Pulmonary artery endothelial cell (primary cell): Measurements from ENCODE around the gene BABAM2. TPM values are rescaled to one million over a fixed set of nuclear protein-coding genes. Genes with fewer than 3 reads are reported as not detected.

Experiments
- DNase-seq: peaks from one replicate; pipeline ENCODE4 v3.0.0-alpha.2; 2011; ENCODE audit warnings: low read depth, low spot score
- total RNA-seq: library from RNA; depleted of rRNA; stranded (reverse); fragments of >200 nt; gene quantifications from 2 replicates; pipeline ENCODE4 v1.2.3, GENCODE V29; 2014

The BABAM2 gene
- total RNA-seq, 1 donor from 2014 or later: 12.9 TPM

DNA sequence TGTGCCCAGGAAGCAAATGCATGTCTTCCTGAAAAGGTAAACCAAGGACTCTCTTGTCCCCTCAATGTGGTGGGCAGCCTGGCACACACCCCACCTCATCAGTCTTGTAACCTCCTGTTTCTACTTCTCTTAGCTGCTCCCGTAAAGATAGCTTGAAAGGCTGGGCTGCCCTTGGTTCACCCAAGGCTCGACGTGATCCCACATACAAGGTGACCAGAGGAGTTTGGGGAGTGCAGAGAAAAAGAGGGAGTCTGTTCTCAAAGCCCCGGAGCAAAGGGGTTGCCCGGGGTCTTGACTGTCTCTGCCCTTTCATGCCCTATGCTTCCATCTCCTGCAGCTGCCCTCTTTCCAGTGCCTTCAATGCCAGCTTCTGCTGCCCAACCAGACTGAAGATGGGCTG, 483.8 kb downstream of the BABAM2 start:
- no peak for DNase-seq

DNA sequence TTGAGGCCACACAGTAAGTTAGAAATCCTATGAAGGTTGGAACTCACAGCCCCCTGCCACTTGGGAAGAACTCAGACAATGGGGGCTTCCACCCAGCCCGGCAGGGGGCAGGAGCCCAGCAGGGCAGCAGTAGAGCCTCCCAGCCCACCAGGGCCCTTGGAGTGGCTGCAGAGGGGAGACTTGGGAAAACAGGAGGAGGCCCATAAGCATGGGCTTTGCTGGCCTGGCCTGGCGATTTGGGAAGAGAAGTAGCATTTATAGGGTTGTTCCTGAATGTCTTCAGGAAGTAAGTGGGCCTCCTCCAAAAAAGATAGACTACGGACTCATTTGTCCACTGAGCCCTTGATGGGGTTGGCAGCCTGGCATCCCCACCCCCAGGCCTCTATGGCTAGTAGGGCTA, 484.7 kb downstream of the BABAM2 start:
- no peak for DNase-seq

DNA sequence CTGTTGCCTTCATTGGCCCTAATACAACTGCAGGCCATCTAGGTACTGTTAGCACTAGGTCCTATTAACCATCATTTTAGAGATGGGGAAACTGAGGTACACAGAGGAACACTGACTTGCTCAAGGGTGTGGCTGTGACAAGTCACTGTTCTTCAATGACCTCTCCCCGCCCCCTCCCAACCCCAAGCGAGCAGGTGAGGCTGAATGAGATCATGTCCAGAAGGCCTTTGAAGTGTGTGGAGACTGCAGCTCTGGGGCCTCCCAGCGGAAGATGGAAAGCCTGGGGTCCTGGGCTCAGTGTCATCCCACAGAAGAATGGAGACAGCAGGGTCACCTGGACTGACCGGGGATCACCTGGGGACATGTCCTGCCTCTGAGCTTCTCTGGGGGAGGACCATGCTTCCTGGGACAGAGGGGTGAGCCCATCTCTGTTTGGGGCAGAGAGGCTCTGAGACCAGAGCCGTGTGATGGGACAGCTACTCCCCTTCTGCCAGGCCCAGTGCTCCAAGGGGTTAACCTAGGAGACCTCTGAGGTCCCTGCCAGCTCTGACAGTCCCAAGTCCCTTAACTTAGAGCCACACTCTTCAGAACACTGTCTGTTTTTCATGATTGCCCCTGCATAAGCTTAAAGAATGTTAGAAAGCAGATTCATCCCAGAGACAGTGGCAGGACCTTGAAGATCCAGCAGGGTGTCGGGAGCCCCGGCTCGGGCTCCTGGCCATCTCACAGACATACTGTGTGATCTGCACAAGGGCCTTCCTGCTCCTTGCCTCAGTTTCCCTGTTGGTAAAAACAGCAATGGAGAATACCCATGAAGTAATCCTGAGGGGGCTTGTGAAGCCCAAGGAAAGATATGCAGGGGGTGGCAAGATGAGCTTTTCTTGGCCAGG, 485.5 kb downstream of the BABAM2 start:
- DNase-seq: no peak

DNA sequence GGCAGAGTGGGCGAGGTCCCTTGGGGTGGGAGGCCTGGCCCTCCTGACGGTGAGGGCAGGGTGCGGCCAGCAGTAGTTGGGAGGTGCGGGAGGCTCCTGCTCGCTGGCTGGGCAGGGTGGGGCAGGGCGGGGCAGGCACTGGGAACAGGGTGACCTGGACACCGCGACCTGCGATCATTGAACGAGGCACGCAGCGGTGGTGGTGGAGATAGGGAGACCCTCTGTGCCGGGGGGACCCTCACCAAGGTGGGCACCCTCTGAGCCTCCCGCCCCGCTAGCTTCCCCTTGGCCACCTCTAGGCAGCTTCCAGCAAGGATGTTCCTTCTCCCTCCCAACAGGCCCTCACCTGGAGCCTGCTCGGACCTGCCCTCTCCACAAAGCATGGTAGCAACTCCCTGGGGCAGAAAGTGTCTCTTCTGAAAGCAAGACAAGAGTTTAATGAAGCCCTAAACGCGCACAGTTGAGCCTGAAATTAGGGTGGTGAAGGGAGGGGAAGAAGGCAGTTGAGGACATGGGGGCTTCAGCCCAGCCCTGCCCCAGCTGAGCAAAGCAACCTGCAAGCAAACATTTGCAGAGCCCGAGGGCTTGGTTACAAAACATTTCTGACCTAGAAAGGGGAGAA, 486.8 kb downstream of the BABAM2 start:
- DNase-seq: no peak

DNA sequence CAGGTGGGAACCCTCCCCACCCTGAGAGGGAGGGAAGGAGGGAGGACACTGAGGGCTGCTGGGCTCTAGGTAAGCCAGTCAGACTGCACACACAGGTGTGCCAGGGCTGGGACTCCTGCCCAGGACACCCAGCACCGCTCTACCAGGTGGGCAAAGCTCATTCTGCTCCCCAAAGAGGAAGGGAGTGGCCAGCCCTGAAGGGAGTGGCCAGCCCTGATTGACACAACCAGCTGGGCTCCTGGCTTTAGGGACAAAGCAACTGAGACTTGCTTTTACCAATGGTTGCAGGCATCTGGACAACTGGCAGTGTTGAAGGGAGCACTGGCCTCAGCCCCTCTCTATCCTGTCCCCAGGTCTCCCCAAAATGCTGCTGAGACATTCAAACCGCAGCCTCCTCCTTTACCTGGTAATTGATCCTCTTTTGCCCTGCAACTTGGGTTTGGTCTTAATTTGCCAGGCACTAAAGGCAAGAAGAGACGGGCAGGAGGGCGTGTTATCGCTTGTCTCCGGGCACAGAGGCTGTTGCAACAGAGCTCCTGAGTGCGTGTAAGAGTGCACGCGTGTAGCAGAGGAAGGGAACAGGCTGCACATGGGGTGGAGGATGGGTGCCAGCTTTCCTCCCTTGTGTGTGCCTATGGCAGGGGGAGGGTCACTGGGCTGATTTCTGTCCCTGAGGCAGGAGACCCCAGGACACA, 487.6 kb downstream of the BABAM2 start:
- DNase-seq: no peak

DNA sequence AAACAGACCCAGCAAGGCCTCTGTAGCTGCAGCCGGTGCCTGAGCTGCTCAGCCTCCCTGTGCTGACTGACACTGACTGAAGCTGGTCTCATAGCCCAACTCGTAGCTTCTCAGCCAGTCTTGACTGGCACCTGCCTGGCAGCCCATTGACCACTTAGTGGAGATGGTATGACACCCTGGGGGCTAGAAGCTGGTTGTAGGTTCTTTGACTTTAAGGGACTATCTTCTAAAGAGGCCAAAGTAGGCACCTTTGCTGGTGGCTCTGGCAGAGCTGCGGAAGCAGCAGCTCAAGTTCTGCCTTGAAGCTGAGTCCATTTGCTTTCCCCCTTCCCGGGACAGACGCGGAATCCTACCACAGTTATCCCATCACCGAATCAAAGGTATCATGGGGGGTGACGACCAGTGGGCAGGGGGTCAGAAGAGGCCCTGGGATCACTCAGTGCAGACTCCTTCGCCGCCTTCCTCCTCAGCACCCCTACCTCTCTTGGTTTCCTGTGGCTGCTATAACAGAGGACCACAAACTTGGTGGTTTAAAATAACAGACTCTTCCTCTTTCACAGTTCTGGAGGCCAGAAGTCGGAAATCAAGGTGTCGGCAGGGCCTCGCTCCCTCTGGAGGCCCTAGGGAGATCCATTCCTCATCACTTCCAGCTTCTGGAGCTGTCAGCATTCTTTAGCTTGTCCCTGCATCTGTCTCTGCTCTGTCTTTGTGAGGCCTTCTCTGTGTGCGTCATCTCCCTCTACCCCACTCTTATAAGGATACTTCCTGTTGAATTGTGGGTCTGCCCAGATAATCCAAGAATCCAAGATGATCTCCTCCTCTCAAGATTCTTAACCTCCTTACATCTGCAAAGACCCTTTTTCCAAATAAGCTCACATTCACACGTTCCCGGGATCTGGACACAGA, 488.4 kb downstream of the BABAM2 start:
- no peak for DNase-seq

DNA sequence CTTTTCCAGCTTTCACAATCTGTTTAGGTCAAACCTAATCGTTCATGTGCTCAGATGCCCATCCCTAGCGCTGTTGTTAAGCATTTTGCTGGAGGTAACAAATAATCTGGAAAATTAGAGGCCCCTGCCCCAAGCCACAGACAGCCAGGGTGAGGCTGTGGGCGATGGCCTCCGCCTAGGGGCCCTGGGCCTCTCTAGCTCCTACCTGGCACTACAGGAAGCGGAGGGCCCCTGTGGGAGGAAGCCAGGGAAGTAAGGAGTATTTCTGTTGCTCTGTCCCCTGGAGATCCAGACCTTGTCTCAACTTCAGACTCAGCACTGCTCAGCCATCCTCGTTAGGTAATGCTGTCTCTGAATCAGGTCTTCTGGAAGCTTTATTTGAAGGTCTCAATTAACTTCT, 489.7 kb downstream of the BABAM2 start:
- DNase-seq: no peak

DNA sequence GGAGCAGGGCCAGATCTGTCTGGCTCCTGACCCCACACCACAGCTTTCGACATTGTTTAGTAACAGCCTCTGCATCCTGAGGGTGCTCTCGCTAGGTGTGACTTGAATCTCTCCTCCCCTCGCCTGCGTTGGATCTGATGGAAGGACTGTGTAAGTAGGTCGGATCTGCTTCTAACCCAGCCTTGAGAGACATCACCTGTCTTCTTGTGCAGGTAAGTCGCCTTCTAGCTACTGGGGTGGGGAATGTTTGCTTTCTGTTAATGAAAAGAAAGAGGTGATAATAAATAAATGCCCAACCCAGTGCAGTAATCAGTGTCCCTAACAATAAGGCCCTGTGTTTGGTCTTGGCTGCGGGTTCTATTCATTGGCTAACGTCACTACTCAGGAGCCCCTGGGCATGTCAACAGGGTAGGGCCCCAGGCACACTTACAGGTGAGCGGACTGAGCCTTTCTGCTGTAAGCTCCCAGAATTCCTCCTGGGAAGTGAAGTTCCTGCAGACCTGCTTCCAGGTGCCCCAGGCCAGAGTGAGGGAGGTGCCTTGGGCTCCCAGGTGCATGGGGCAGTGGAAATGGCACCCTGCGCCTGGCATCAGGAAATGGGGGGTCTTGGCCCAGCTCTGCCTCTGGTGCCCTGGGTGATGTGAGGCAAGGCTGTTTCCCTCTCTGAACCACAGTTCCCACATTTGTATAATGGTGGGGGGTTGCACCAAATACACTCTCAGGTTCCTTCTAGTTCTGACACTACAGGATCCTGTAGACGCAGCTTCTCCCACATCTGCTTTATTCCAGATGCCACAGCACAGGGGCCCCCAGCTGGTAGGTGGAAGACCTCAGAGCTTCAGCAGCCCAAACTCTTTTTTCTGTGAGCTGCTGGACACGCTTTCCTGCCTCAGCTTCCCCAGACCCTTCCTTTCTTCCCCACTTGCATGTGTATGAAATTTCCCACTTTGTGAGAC, 491.0 kb downstream of the BABAM2 start:
- DNase-seq: no peak

DNA sequence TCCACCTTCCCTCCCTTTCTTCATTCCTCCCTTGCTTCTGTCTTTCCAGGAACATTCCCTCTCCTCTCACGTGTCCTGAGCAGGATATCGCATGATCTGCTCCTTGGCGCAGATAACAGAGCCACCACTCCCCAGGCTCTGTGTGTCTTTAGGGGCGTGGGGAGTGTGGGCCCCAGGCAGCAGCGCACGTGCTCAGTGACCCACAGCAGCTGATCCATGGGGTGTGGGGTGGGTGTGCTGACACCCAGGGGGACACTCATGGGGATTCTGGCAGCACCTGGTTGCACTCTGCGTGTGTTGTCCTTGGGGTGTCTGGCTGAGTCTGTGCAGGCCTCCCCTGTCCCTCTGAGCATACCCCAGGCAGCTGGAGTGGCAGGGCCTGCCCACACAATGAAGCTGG, 492.2 kb downstream of the BABAM2 start:
- no peak for DNase-seq

DNA sequence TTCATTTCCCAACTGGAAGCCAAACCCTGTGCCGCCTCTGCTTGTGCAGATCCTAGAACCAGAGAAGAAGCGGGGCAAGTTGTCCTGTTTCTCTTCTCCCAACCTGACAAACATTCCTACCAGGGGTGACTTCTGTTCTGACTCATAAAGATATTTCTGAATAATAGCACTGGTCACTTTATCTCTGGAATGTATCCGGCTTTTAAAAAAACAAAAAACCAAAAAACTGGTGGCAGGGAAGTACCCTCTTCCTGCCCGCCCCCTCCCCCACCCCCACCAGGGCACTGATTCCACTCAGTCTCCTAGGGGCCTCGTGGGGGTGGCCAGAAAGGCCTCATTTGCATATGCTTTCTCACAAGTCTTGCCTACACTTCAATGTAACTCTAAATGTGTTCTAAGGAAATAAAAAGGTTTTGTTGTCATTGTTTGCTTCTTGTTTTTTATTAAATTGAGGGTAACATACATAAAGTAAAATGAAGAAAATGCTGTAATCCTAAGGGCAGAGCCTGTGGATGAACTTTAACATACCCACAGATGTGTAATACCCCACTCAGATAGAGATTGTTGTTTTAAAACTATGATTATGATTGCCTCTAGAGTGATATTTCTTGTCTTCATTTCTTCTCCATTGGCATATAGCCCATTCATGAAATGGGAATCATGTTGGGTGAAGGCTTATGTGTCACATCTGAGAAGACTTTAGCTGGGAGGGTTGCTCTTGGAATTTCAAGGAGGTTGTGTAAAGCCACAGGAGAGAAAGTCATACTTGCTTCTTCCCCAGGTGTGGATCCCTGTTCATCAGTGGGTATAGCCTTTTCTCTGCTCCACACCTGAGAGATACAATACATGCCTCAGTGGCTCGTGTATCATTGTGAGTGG, 496.8 kb downstream of the BABAM2 start:
- DNase-seq: no peak

Other genes starting within 250 kb of the BABAM2 start
- 9.6 and 14.9 TPM in 2 replicates for gene SUPT7L, start 227.1 kb upstream of the BABAM2 start, total RNA-seq
- 30.3 and 49.5 TPM in 2 replicates for gene SLC4A1AP, start 226.8 kb upstream of the BABAM2 start, total RNA-seq
- 75.8 and 76.7 TPM in 2 replicates for gene MRPL33, start 119.0 kb upstream of the BABAM2 start, total RNA-seq
- gene RBKS, start 342 bp upstream of the BABAM2 start, total RNA-seq: 0.67 and 0.79 TPM in 2 replicates